NOMO-1 treated with DMSO at 0.1 percent for 48 hours (cell line): ENCODE measurements around the gene CSNK1G2.
A peak's percentile ranks its signal among the peaks of the same experiment; 100 is the strongest.

Experiments used
- DNase-seq: peaks from one replicate; lab custom pipeline; 2025; ENCODE audit not compliant: unreplicated experiment; lab: John Stamatoyannopoulos, UW

The CSNK1G2 gene

GRCh38 chr19:1917926-1918325 is 23.0 kb upstream of the CSNK1G2 start:
- DNase-seq = no peak

GRCh38 chr19:1918975-1919374 is 22.0 kb upstream of the CSNK1G2 start:
- no peak for DNase-seq

GRCh38 chr19:1920644-1921043 is 20.3 kb upstream of the CSNK1G2 start:
- no peak for DNase-seq

- DNase-seq = no peak
Observed at GRCh38 chr19:1921326-1921725, 19.6 kb upstream of the CSNK1G2 start.

- DNase-seq = no peak
Observed at GRCh38 chr19:1921825-1922224, 19.1 kb upstream of the CSNK1G2 start.

- no peak for DNase-seq
Observed at GRCh38 chr19:1922803-1923202, 18.2 kb upstream of the CSNK1G2 start.

GRCh38 chr19:1923319-1923718 is 17.7 kb upstream of the CSNK1G2 start:
- DNase-seq = peak; percentile 92

- DNase-seq = no peak
Observed at GRCh38 chr19:1924320-1924961, 16.5 kb upstream of the CSNK1G2 start.

- DNase-seq = no peak
Observed at GRCh38 chr19:1925544-1925943, 15.4 kb upstream of the CSNK1G2 start.

- peak; percentile 77 for DNase-seq
Observed at GRCh38 chr19:1929021-1929742, 11.8 kb upstream of the CSNK1G2 start.

GRCh38 chr19:1931445-1931844 is 9.5 kb upstream of the CSNK1G2 start:
- DNase-seq = no peak

GRCh38 chr19:1932395-1932794 is 8.6 kb upstream of the CSNK1G2 start:
- no peak for DNase-seq

- DNase-seq = no peak
Observed at GRCh38 chr19:1933244-1933643, 7.7 kb upstream of the CSNK1G2 start.

- no peak for DNase-seq
Observed at GRCh38 chr19:1933942-1934341, 7.0 kb upstream of the CSNK1G2 start.

- peak; percentile 27 for DNase-seq
Observed at GRCh38 chr19:1935484-1936208, 5.3 kb upstream of the CSNK1G2 start.

- no peak for DNase-seq
Observed at GRCh38 chr19:1936430-1936829, 4.5 kb upstream of the CSNK1G2 start.

- no peak for DNase-seq
Observed at GRCh38 chr19:1936916-1937610, 3.9 kb upstream of the CSNK1G2 start.

- no peak for DNase-seq
Observed at GRCh38 chr19:1938071-1938470, 2.9 kb upstream of the CSNK1G2 start.

- DNase-seq = peak; percentile 61
Observed at GRCh38 chr19:1942078-1942933, 1.3 kb downstream of the CSNK1G2 start.

- DNase-seq = peak; percentile 17
Observed at GRCh38 chr19:1942934-1943555, 2.1 kb downstream of the CSNK1G2 start.
